Measurements from ENCODE around the gene PDE4D.
"Not testable (repeated sequence)": the region's sequence is repeated elsewhere in the genome, so short reads cannot be mapped to it uniquely, and the experiment has no call there.

The PDE4D gene

GRCh38 chr5:59380350-59380951 lies 513.1 kb downstream of the PDE4D start:
- H3K4me3 ChIP-seq (ENCODE audit: low read depth, low read length), result no peak overlapping the region
- TF ChIP-seq CTCF (conservative IDR thresholded peaks at IDR 0.05; ENCODE audit: low read depth, low read length), result peak; percentile 44
- DNase-seq (ENCODE audit: low read depth), result peak; percentile 99

GRCh38 chr5:59374036-59374435 lies 519.5 kb downstream of the PDE4D start:
- H3K4me3 ChIP-seq (ENCODE audit: low read depth, low read length); DNase-seq (ENCODE audit: low read depth): not testable (repeated sequence)

- H3K4me3 ChIP-seq (ENCODE audit: low read depth, low read length), result no peak overlapping the region
- DNase-seq (ENCODE audit: low read depth), result no peak
- TF ChIP-seq CTCF (conservative IDR thresholded peaks at IDR 0.05; ENCODE audit: low read depth, low read length), result no peak
These were observed 521.9 kb downstream of the PDE4D start for GRCh38 chr5:59371525-59372127.

GRCh38 chr5:59368951-59369350 lies 524.6 kb downstream of the PDE4D start:
- no peak for DNase-seq (ENCODE audit: low read depth)
- H3K4me3 ChIP-seq (ENCODE audit: low read depth, low read length), result no peak overlapping the region
- no peak for TF ChIP-seq CTCF (conservative IDR thresholded peaks at IDR 0.05; ENCODE audit: low read depth, low read length)

- peak; percentile 90 for DNase-seq (ENCODE audit: low read depth)
- H3K4me3 ChIP-seq (ENCODE audit: low read depth, low read length), result no peak overlapping the region
- TF ChIP-seq CTCF (conservative IDR thresholded peaks at IDR 0.05; ENCODE audit: low read depth, low read length), result peak; percentile 93
These were observed 525.6 kb downstream of the PDE4D start for GRCh38 chr5:59367791-59368394.

- no peak overlapping the region for H3K4me3 ChIP-seq (ENCODE audit: low read depth, low read length)
- no peak for DNase-seq (ENCODE audit: low read depth)
- no peak for TF ChIP-seq CTCF (conservative IDR thresholded peaks at IDR 0.05; ENCODE audit: low read depth, low read length)
These were observed 526.7 kb downstream of the PDE4D start for GRCh38 chr5:59366784-59367183.

- H3K4me3 ChIP-seq (ENCODE audit: low read depth, low read length), result no peak overlapping the region
- TF ChIP-seq CTCF (conservative IDR thresholded peaks at IDR 0.05; ENCODE audit: low read depth, low read length), result no peak
- DNase-seq (ENCODE audit: low read depth), result no peak
These were observed 531.1 kb downstream of the PDE4D start for GRCh38 chr5:59362438-59362837.
